Measurements from ENCODE around the gene CDC42. TPM values are rescaled to one million over a fixed set of nuclear protein-coding genes. Genes with fewer than 3 reads are reported as not detected.
"Not testable (repeated sequence)": the region's sequence is repeated elsewhere in the genome, so short reads cannot be mapped to it uniquely, and the experiment has no call there.

Gene CDC42
- 100 to 1,000 TPM; 177 to 243 (median 204) TPM for total RNA-seq

GRCh38 chr1:22052115-22053016 is at the start of gene CDC42:
TSS of gene CDC42 (plus strand) at chr1:22052709. CDS start at chr1:22078479, 25,770 bp downstream.
- WGBS: 34% methylated on average over 32 of the region's 81 CpGs

GRCh38 chr1:22002875-22003274 is 49.6 kb upstream of the CDC42 start:
- DNase-seq (ENCODE audit: extremely low spot score); H3K36me3 ChIP-seq; H3K9me3 ChIP-seq; H3K4me3 ChIP-seq; H3K27ac ChIP-seq (replicated peaks in 1 of 4); H3K4me1 ChIP-seq; H3K27me3 ChIP-seq; intact Hi-C loops (cut with DNase I): not testable (repeated sequence)
- WGBS: 85% methylated on average over 7 of the region's 8 CpGs

More at GRCh38 chr1:22052115-22053016, at the start of gene CDC42:
- Histone ChIP-seq H3K27ac (replicated peaks in 1 of 4) (peak within 1 kb of the TSS; percentile 99 to 100 (median 100)), H3K4me1 (peaks cover 35 to 41% (median 41%) of the 10 kb centered on the region in 4 donors), H3K4me3 (peak within 1 kb of the TSS; percentile 77 to 100 (median 96)), H3K27me3 (no peaks in the 10 kb centered on the region), H3K9me3 (no peaks in the 10 kb centered on the region), H3K36me3 (peaks cover 0 to 6% (median under 1%) of the 10 kb centered on the region in 4 donors)
- TF ChIP-seq EP300 (IDR thresholded peaks at IDR 0.05) (no peak), CTCF (IDR thresholded peaks at IDR 0.05) (peak in 1 of 3 experiments; percentile 11), POLR2AphosphoS5 (IDR thresholded peaks at IDR 0.05) (peak; percentile 99 to 100), POLR2A (IDR thresholded peaks at IDR 0.05; ENCODE audit: low read depth) (peak; percentile 97)
- intact Hi-C loops (cut with DNase I): loop anchor here (2.0 kb wide), 1 partner anchor 28 kb away; no protein-coding TSS in a partner anchor
- peak; percentile 98 for DNase-seq (ENCODE audit: extremely low spot score)

- intact Hi-C loops (cut with DNase I); H3K27me3 ChIP-seq; H3K4me3 ChIP-seq; DNase-seq (ENCODE audit: extremely low spot score); H3K27ac ChIP-seq (replicated peaks in 1 of 4); H3K36me3 ChIP-seq; H3K9me3 ChIP-seq; H3K4me1 ChIP-seq: not testable (repeated sequence)
- 100% methylated on average over 1 of the region's 3 CpGs for WGBS
Measured at GRCh38 chr1:22003959-22004358, 48.5 kb upstream of the CDC42 start.

GRCh38 chr1:22005261-22006149 is 47.0 kb upstream of the CDC42 start:
- intact Hi-C loops (cut with DNase I); H3K27me3 ChIP-seq; H3K4me3 ChIP-seq; H3K9me3 ChIP-seq; H3K4me1 ChIP-seq; H3K27ac ChIP-seq (replicated peaks in 1 of 4); H3K36me3 ChIP-seq; DNase-seq (ENCODE audit: extremely low spot score): not testable (repeated sequence)
- peak in 1 of 3 experiments; percentile 28 for TF ChIP-seq CTCF (IDR thresholded peaks at IDR 0.05)
- 69% methylated on average over 11 of the region's 18 CpGs for WGBS

GRCh38 chr1:22006736-22007135 is 45.8 kb upstream of the CDC42 start:
- H3K27ac ChIP-seq (replicated peaks in 1 of 4); intact Hi-C loops (cut with DNase I); H3K9me3 ChIP-seq; DNase-seq (ENCODE audit: extremely low spot score); H3K27me3 ChIP-seq; H3K4me3 ChIP-seq; H3K36me3 ChIP-seq; H3K4me1 ChIP-seq: not testable (repeated sequence)
- WGBS: 76% methylated on average over 9 of the region's 13 CpGs

- WGBS: 88% methylated on average over 4 of the region's 10 CpGs
- intact Hi-C loops (cut with DNase I): not testable (repeated sequence)
Measured at GRCh38 chr1:22007262-22007661, 45.2 kb upstream of the CDC42 start.

GRCh38 chr1:22009566-22009965 is 42.9 kb upstream of the CDC42 start:
- WGBS: 84% methylated on average over 9 of the region's 11 CpGs
- H3K4me1 ChIP-seq; H3K4me3 ChIP-seq; H3K27me3 ChIP-seq; H3K9me3 ChIP-seq; H3K36me3 ChIP-seq; H3K27ac ChIP-seq (replicated peaks in 1 of 4); DNase-seq (ENCODE audit: extremely low spot score); intact Hi-C loops (cut with DNase I): not testable (repeated sequence)

More at GRCh38 chr1:22007262-22007661, 45.2 kb upstream of the CDC42 start:
- H3K27ac ChIP-seq (replicated peaks in 1 of 4); H3K4me3 ChIP-seq; H3K9me3 ChIP-seq; DNase-seq (ENCODE audit: extremely low spot score); H3K36me3 ChIP-seq; H3K4me1 ChIP-seq; H3K27me3 ChIP-seq: not testable (repeated sequence)

GRCh38 chr1:22012752-22013151 is 39.8 kb upstream of the CDC42 start:
- H3K27ac ChIP-seq (replicated peaks in 1 of 4); H3K27me3 ChIP-seq; DNase-seq (ENCODE audit: extremely low spot score); H3K4me1 ChIP-seq; H3K4me3 ChIP-seq; intact Hi-C loops (cut with DNase I); H3K9me3 ChIP-seq; H3K36me3 ChIP-seq: not testable (repeated sequence)
- WGBS: 74% methylated on average over 4 of the region's 4 CpGs

GRCh38 chr1:22014575-22015206 is 37.8 kb upstream of the CDC42 start:
- H3K4me3 ChIP-seq; H3K27ac ChIP-seq (replicated peaks in 1 of 4); H3K9me3 ChIP-seq; intact Hi-C loops (cut with DNase I); H3K27me3 ChIP-seq; DNase-seq (ENCODE audit: extremely low spot score); H3K36me3 ChIP-seq; H3K4me1 ChIP-seq: not testable (repeated sequence)
- WGBS: 88% methylated on average over 13 of the region's 13 CpGs
